H1 (cell line): ENCODE measurements around the gene FARSB. TPM values are rescaled to one million over a fixed set of nuclear protein-coding genes. Genes with fewer than 3 reads are reported as not detected.

Source experiments
- CHD1 ChIP-seq: IDR thresholded peaks from 2 replicates; pipeline ENCODE4 v1.6.1; 2012; ENCODE audit warnings: low read depth, low read length, improper control_type of control experiment
- CTBP2 ChIP-seq: IDR thresholded peaks from 2 replicates; pipeline ENCODE4 v1.7.0; 2011; ENCODE audit warnings: borderline replicate concordance, mild to moderate bottlenecking, moderate library complexity, mixed read lengths, low read length; ENCODE audit not compliant: insufficient read depth, insufficient read length
- RFX5 ChIP-seq: IDR thresholded peaks from 2 replicates; pipeline ENCODE4 v1.6.1; 2011; ENCODE audit warnings: low read depth, low read length, improper control_type of control experiment, borderline replicate concordance
- TAF1 ChIP-seq: IDR thresholded peaks from 2 replicates; pipeline ENCODE4 v1.6.1; 2011; ENCODE audit warnings: mild to moderate bottlenecking, low read depth, low read length
- polyA plus RNA-seq, 7 experiments: library from polyadenylated mRNA; depleted of rRNA in 3 of 7; stranded (reverse) in 5 of 7; unstranded in 2 of 7; fragments of >200 nt in 5 of 7; fragments of 200-250 nt in 2 of 7; gene quantifications; 1 replicate in 5 of 7; 2 replicates in 1 of 7; 4 replicates in 1 of 7; pipeline versions ENCODE4 v1.2.1 to v1.2.3, GENCODE V29; 2011 to 2013; ENCODE audit warnings: missing spikeins in 2 of 7, mixed read lengths in 2 of 7
- total RNA-seq: library from RNA; stranded (reverse); fragmentation: NEBNext Ultra II Directional; extraction: Animal tissue kit (Norgen Biotek cat#: 25700); gene quantifications from 2 replicates; pipeline ENCODE4 v1.2.1, GENCODE V29; 2021
- TF ChIP-seq, protein P1 (sequence below): IDR thresholded peaks from 2 replicates; pipeline ENCODE4 v1.6.1; 2012; ENCODE audit warnings: inconsistent platforms

Gene FARSB
- total and polyA plus RNA-seq, 2 of the 8 experiments (the other 6 are each of a cell fraction or from before 2014, with no cell fraction given), result 21.0 to 37.9 TPM

- TF ChIP-seq, protein P1, sequence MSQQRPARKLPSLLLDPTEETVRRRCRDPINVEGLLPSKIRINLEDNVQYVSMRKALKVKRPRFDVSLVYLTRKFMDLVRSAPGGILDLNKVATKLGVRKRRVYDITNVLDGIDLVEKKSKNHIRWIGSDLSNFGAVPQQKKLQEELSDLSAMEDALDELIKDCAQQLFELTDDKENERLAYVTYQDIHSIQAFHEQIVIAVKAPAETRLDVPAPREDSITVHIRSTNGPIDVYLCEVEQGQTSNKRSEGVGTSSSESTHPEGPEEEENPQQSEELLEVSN, result no peak
- TF ChIP-seq CTBP2, result no peak
- no peak for TF ChIP-seq RFX5
- TF ChIP-seq CHD1, result no peak
- no peak for TF ChIP-seq TAF1
- TF ChIP-seq, all 59 proteins: peak for 0
Observed at GRCh38 chr2:222686086-222686750, 30.3 kb upstream of the FARSB start (continued).
